ENCODE data around the gene DDR2. TPM values are rescaled to one million over a fixed set of nuclear protein-coding genes. Genes with fewer than 3 reads are reported as not detected.
"Not testable (repeated sequence)": the region's sequence is repeated elsewhere in the genome, so short reads cannot be mapped to it uniquely, and the experiment has no call there.

Gene DDR2
- total RNA-seq, 1 experiment from 2014 or later, result 0.52 TPM

DNA sequence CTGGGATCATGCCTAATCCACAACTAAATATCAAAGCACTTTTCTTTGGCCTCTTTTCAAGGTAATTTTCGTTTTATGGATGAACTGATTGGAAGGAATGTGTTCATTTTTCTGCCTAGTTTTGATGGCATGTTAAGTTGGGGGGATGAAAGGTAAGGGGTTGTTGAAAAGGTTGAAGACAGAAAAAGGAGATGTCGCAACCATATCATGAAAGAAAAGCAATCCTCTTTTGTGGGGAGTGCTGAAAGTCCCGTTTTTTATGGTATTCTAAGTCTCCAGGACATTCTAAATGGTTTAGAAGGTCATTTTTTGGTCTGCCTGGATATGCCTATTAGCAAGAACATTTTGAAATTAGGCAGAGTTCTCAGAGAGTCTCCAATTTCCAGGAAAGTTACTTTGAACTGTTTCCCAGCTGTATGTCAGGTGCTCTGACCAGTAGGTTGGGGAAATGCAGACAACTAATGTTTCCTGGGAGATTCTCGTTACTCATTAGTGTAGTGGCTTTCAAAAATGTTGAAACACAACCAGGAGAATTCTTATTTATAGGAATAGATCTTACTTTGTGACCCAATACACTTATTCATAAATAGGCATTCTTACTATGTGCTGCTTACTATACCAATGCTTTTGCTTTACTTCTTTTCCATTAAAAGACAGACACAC, 164.5 kb downstream of the DDR2 start:
- H4K91ac ChIP-seq (ENCODE audit: insufficient read length, low read depth, low read length); H3K23me2 ChIP-seq (ENCODE audit: insufficient read length, low read depth, low read length, poor library complexity, severe bottlenecking); H3K27ac ChIP-seq (ENCODE audit: insufficient read length, low read depth, low read length); DNase-seq; H3K79me1 ChIP-seq (ENCODE audit: insufficient read depth, low read depth, low read length, poor library complexity, severe bottlenecking); H3K4me3 Mint-ChIP-seq; H2BK15ac ChIP-seq (ENCODE audit: low read depth, low read length); H3K79me2 ChIP-seq (ENCODE audit: insufficient read depth, low read length); H3K27ac Mint-ChIP-seq; H3K9ac ChIP-seq (ENCODE audit: extremely low read depth, insufficient read length, low read length); H3K56ac ChIP-seq (ENCODE audit: insufficient read length, low read depth, low read length); H3K23ac ChIP-seq (ENCODE audit: insufficient read length, low read depth, low read length); H2BK12ac ChIP-seq (ENCODE audit: insufficient read length, low read depth, low read length); H2AK5ac ChIP-seq (ENCODE audit: insufficient read length, low read length); H3K4me1 ChIP-seq (ENCODE audit: insufficient read depth, low read length); H2AFZ ChIP-seq (ENCODE audit: low read length); H3K18ac ChIP-seq (ENCODE audit: insufficient read length, low read depth, low read length); H4K20me1 ChIP-seq (ENCODE audit: control insufficient read depth, insufficient read depth, insufficient read length); H3K27me3 ChIP-seq (ENCODE audit: insufficient read depth, low read length); H3K14ac ChIP-seq (ENCODE audit: insufficient read depth, low read length); H3K27me3 Mint-ChIP-seq (ENCODE audit: low read depth); H2BK20ac ChIP-seq (ENCODE audit: low read depth, low read length, poor library complexity, severe bottlenecking); H3K4me2 ChIP-seq (ENCODE audit: insufficient read depth, insufficient read length, low read length); H4K8ac ChIP-seq (replicated peaks; ENCODE audit: insufficient read length, low read depth, low read length); H3K9me3 ChIP-seq (ENCODE audit: control insufficient read depth, low read depth, low read length); H4K5ac ChIP-seq (ENCODE audit: insufficient read length, low read depth, low read length); H3K9me3 Mint-ChIP-seq; H3K4ac ChIP-seq (ENCODE audit: low read depth, low read length); H2BK120ac ChIP-seq (ENCODE audit: low read depth, low read length, poor library complexity, severe bottlenecking); H3T11ph ChIP-seq (ENCODE audit: low read length); H2BK5ac ChIP-seq (ENCODE audit: insufficient read length, low read length); H3K4me1 Mint-ChIP-seq: not testable (repeated sequence)
- no CpG with 5 or more reads among the region's 4 CpGs for WGBS (ENCODE audit: extremely low coverage, insufficient read length, low lambda C conversion rate)
- H3K36me3 Mint-ChIP-seq (ENCODE audit: insufficient read depth in 1 of 3, low read depth in 3 of 3), result peaks cover 29 to 49% (median 47%) of the 10 kb centered on the region in 3 experiments
